Measurements from ENCODE around the gene ANKRD31. TPM values are rescaled to one million over a fixed set of nuclear protein-coding genes. Genes with fewer than 3 reads are reported as not detected.
"Not testable (repeated sequence)": the region's sequence is repeated elsewhere in the genome, so short reads cannot be mapped to it uniquely, and the experiment has no call there.

ANKRD31 gene
- total RNA-seq, 1 experiment from 2014 or later = not detected

DNA sequence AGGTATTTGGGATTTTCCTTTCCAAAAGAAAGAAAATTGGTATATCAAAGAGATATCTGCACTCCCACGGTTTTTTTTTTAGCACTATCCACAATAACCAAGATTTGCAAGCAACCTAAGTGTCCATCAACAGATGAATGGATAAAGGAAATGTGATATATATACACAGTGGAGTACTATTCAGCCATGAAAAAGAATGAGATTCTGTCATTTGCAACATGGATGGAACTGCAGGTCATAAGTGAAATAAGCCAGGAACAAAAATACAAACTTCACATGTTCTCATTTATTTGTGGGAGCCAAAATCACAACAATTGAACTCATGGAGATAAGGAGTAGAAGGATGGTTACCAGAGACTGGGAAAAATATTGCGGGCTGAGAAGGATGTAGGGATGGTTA, 9.8 kb downstream of the ANKRD31 start:
- in situ Hi-C loops (cut with HindIII; ENCODE audit: low pct_unique_long_range_greater_than_20kb, low sequenced_read_pairs) = no loop called here
- no peak for DNase-seq (ENCODE audit: low read depth, low spot score)
- intact Hi-C loops (cut with micrococcal nuclease; ENCODE audit: unreplicated experiment) = no loop called here
- TF ChIP-seq TCF7L2 (IDR thresholded peaks at IDR 0.05; ENCODE audit: low read depth, low read length) = no peak
- TF ChIP-seq POLR2AphosphoS5 (IDR thresholded peaks at IDR 0.05; ENCODE audit: low read depth, low read length) = no peak
- no peak for TF ChIP-seq SIN3A (IDR thresholded peaks at IDR 0.05; ENCODE audit: borderline replicate concordance, insufficient read depth, low read depth, low read length)
- no peak for TF ChIP-seq REST (IDR thresholded peaks at IDR 0.05; ENCODE audit: insufficient read depth in 1 of 2, low read depth in 2 of 2, low read length in 1 of 2)
- TF ChIP-seq, protein P1, sequence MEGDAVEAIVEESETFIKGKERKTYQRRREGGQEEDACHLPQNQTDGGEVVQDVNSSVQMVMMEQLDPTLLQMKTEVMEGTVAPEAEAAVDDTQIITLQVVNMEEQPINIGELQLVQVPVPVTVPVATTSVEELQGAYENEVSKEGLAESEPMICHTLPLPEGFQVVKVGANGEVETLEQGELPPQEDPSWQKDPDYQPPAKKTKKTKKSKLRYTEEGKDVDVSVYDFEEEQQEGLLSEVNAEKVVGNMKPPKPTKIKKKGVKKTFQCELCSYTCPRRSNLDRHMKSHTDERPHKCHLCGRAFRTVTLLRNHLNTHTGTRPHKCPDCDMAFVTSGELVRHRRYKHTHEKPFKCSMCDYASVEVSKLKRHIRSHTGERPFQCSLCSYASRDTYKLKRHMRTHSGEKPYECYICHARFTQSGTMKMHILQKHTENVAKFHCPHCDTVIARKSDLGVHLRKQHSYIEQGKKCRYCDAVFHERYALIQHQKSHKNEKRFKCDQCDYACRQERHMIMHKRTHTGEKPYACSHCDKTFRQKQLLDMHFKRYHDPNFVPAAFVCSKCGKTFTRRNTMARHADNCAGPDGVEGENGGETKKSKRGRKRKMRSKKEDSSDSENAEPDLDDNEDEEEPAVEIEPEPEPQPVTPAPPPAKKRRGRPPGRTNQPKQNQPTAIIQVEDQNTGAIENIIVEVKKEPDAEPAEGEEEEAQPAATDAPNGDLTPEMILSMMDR (IDR thresholded peaks at IDR 0.05) = no peak
- H3K36me3 ChIP-seq (ENCODE audit: control insufficient read depth, insufficient read depth, low read length) = no peaks in the 10 kb centered on the region
- no peaks in the 10 kb centered on the region; the same call in 1 of the 2 replicates for H3K27me3 ChIP-seq (ENCODE audit: control insufficient read depth, insufficient read depth, low read length)
- ChIA-PET POLR2A (no interaction called here), CTCF (no interaction called here)
- BruUV-seq (replicated peaks) = no TSS peak
- no peaks in the 10 kb centered on the region for H3K4me1 ChIP-seq (ENCODE audit: control insufficient read depth, insufficient read depth, low read length)
- ATAC-seq = no peak
- H3K4me3 ChIP-seq (ENCODE audit: low read depth in 2 of 2, low read length in 2 of 2) = no peak overlapping the region
- H3K27ac ChIP-seq (ENCODE audit: low read length) = no peak overlapping the region
- no peaks in the 10 kb centered on the region for H3K9me3 ChIP-seq (ENCODE audit: control insufficient read depth, insufficient read depth, low read depth, low read length)

DNA sequence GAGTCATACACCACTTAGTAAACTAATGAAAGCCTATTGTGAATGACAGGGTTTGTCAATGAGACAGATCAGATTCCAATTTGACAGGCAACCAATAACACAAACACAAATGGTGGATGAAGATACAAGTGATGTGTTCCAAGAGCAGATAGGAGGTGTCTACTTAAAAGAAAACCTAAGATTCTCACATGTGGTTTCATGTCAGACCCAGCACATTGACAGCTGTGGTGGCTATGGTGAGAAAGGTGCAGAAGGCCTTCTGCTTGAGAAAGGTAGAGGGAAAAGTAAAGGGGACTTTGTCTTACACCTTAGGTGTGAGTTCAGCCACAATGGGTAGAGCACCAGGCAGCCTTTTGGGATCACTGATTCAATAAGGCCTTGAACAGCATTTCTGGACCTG, 11.2 kb downstream of the ANKRD31 start:
- no peak overlapping the region for H3K27ac ChIP-seq (ENCODE audit: low read length)
- H3K4me3 ChIP-seq (ENCODE audit: low read depth in 2 of 2, low read length in 2 of 2) = no peak overlapping the region
- in situ Hi-C loops (cut with HindIII; ENCODE audit: low pct_unique_long_range_greater_than_20kb, low sequenced_read_pairs) = no loop called here
- no peaks in the 10 kb centered on the region for H3K9me3 ChIP-seq (ENCODE audit: control insufficient read depth, insufficient read depth, low read depth, low read length)
- intact Hi-C loops (cut with micrococcal nuclease; ENCODE audit: unreplicated experiment) = no loop called here
- DNase-seq (ENCODE audit: low read depth, low spot score) (no peak), ATAC-seq (no peak)
- no peaks in the 10 kb centered on the region; the same call in 1 of the 2 replicates for H3K27me3 ChIP-seq (ENCODE audit: control insufficient read depth, insufficient read depth, low read length)
- no peaks in the 10 kb centered on the region for H3K4me1 ChIP-seq (ENCODE audit: control insufficient read depth, insufficient read depth, low read length)
- CTCF ChIA-PET = no interaction called here
- no peaks in the 10 kb centered on the region for H3K36me3 ChIP-seq (ENCODE audit: control insufficient read depth, insufficient read depth, low read length)
- no peak for TF ChIP-seq TCF7L2 (IDR thresholded peaks at IDR 0.05; ENCODE audit: low read depth, low read length)
- TF ChIP-seq, protein P1 (IDR thresholded peaks at IDR 0.05) = no peak
- BruUV-seq (replicated peaks) = no TSS peak
- POLR2A ChIA-PET = no interaction called here

GRCh38 chr5:75220787-75221186, 15.9 kb downstream of the ANKRD31 start:
- H3K9me3 ChIP-seq (ENCODE audit: control insufficient read depth, insufficient read depth, low read depth, low read length); H3K4me3 ChIP-seq (ENCODE audit: low read depth in 2 of 2, low read length in 2 of 2); in situ Hi-C loops (cut with HindIII; ENCODE audit: low pct_unique_long_range_greater_than_20kb, low sequenced_read_pairs); DNase-seq (ENCODE audit: low read depth, low spot score); ATAC-seq; H3K36me3 ChIP-seq (ENCODE audit: control insufficient read depth, insufficient read depth, low read length); BruUV-seq (replicated peaks); H3K27me3 ChIP-seq (ENCODE audit: control insufficient read depth, insufficient read depth, low read length); POLR2A ChIA-PET; intact Hi-C loops (cut with micrococcal nuclease; ENCODE audit: unreplicated experiment); H3K4me1 ChIP-seq (ENCODE audit: control insufficient read depth, insufficient read depth, low read length); CTCF ChIA-PET; H3K27ac ChIP-seq (ENCODE audit: low read length): not testable (repeated sequence)

Data from Panc1 (cell line).